HG02610 (cell line): ENCODE results near the gene HPX.

Experiments
- ATAC-seq: cut with Tn5 transposase; IDR thresholded peaks from one replicate; pipeline ENCODE4 v1.9.1; 2021; ENCODE audit warnings: mild to moderate bottlenecking, moderate library complexity; ENCODE audit not compliant: unreplicated experiment

HPX gene

GRCh38 chr11:6468712-6469495, 28.1 kb upstream of the HPX start:
- ATAC-seq: peak; percentile 74

- ATAC-seq: no peak
These were observed 18.3 kb upstream of the HPX start for GRCh38 chr11:6459099-6459450.

- no peak for ATAC-seq
These were observed 17.7 kb upstream of the HPX start for GRCh38 chr11:6458352-6459098.

GRCh38 chr11:6457581-6458320, 17.0 kb upstream of the HPX start:
- ATAC-seq: no peak

GRCh38 chr11:6456361-6457073, 15.7 kb upstream of the HPX start:
- ATAC-seq: no peak

- no peak for ATAC-seq
These were observed 14.3 kb upstream of the HPX start for GRCh38 chr11:6455070-6455469.

- no peak for ATAC-seq
These were observed 12.4 kb upstream of the HPX start for GRCh38 chr11:6453152-6453551.

GRCh38 chr11:6452219-6452618, 11.4 kb upstream of the HPX start:
- ATAC-seq: no peak

- no peak for ATAC-seq
These were observed 7.8 kb upstream of the HPX start for GRCh38 chr11:6448574-6448973.

GRCh38 chr11:6443269-6444003, 2.6 kb upstream of the HPX start:
- peak; percentile 76 for ATAC-seq

- no peak for ATAC-seq
These were observed 1.7 kb upstream of the HPX start for GRCh38 chr11:6442441-6442840.

- no peak for ATAC-seq
These were observed 1.7 kb downstream of the HPX start for GRCh38 chr11:6438979-6439571.

- ATAC-seq: no peak
These were observed 2.8 kb downstream of the HPX start for GRCh38 chr11:6437993-6438392.

GRCh38 chr11:6437423-6437822, 3.4 kb downstream of the HPX start:
- no peak for ATAC-seq

- peak; percentile 47 for ATAC-seq
These were observed 6.7 kb downstream of the HPX start for GRCh38 chr11:6433998-6434660.

GRCh38 chr11:6431861-6432260, 8.9 kb downstream of the HPX start:
- no peak for ATAC-seq

- ATAC-seq: no peak
These were observed 13.3 kb downstream of the HPX start for GRCh38 chr11:6427516-6427915.

- ATAC-seq: no peak
These were observed 20.1 kb downstream of the HPX start for GRCh38 chr11:6420677-6421076.

GRCh38 chr11:6419009-6419631, 21.7 kb downstream of the HPX start, which contains the start of gene APBB1:
TSS of gene APBB1 (minus strand) at chr11:6419094. CDS start at chr11:6411347, 7,747 bp downstream.
- peak; percentile 52 for ATAC-seq
